ENCODE measurements around the gene PSG1. TPM values are rescaled to one million over a fixed set of nuclear protein-coding genes. Genes with fewer than 3 reads are reported as not detected.
"Not testable (repeated sequence)": the region's sequence is repeated elsewhere in the genome, so short reads cannot be mapped to it uniquely, and the experiment has no call there.

The PSG1 gene
- polyA plus RNA-seq, 1 donor, result 0.06 TPM

GRCh38 chr19:42821306-42821977, 58.1 kb downstream of the PSG1 start:
- H3K27me3 ChIP-seq (ENCODE audit: control insufficient read depth, insufficient read depth, low read length); H3K36me3 ChIP-seq (ENCODE audit: control insufficient read depth, insufficient read depth, low read length); H3K27ac ChIP-seq (ENCODE audit: low read length); H3K9me3 ChIP-seq (ENCODE audit: control insufficient read depth, low read depth, low read length); DNase-seq; H3K4me3 ChIP-seq (ENCODE audit: low read length); H3K4me1 ChIP-seq (ENCODE audit: control insufficient read depth, insufficient read depth, low read length): not testable (repeated sequence)
- no CpG with 5 or more reads among the region's 9 CpGs for WGBS (ENCODE audit: insufficient coverage, low lambda C conversion rate)

GRCh38 chr19:42819960-42820650, 59.4 kb downstream of the PSG1 start:
- H3K27me3 ChIP-seq (ENCODE audit: control insufficient read depth, insufficient read depth, low read length); DNase-seq; H3K4me1 ChIP-seq (ENCODE audit: control insufficient read depth, insufficient read depth, low read length); H3K27ac ChIP-seq (ENCODE audit: low read length); H3K9me3 ChIP-seq (ENCODE audit: control insufficient read depth, low read depth, low read length); H3K36me3 ChIP-seq (ENCODE audit: control insufficient read depth, insufficient read depth, low read length); H3K4me3 ChIP-seq (ENCODE audit: low read length): not testable (repeated sequence)
- 100% methylated on average over 1 of the region's 5 CpGs for WGBS (ENCODE audit: insufficient coverage, low lambda C conversion rate)

GRCh38 chr19:42816894-42817293, 62.6 kb downstream of the PSG1 start:
- DNase-seq, result no peak
- H3K4me1 ChIP-seq (ENCODE audit: control insufficient read depth, insufficient read depth, low read length), result no peaks in the 10 kb centered on the region
- no peaks in the 10 kb centered on the region for H3K9me3 ChIP-seq (ENCODE audit: control insufficient read depth, low read depth, low read length)
- no peaks in the 10 kb centered on the region for H3K27me3 ChIP-seq (ENCODE audit: control insufficient read depth, insufficient read depth, low read length)
- H3K4me3 ChIP-seq (ENCODE audit: low read length), result no peak overlapping the region
- no peak overlapping the region for H3K27ac ChIP-seq (ENCODE audit: low read length)
- H3K36me3 ChIP-seq (ENCODE audit: control insufficient read depth, insufficient read depth, low read length), result no peaks in the 10 kb centered on the region

Other genes with a start within 250 kb of the PSG1 start
- gene PSG3, start 139.2 kb downstream of the PSG1 start, polyA plus RNA-seq, result not detected
- not detected for gene PSG8, start 114.0 kb downstream of the PSG1 start, polyA plus RNA-seq
- not detected for gene PSG6, start 38.2 kb upstream of the PSG1 start, polyA plus RNA-seq
- gene PSG7, start 57.5 kb upstream of the PSG1 start, polyA plus RNA-seq, result not detected
- gene PSG11, start 146.8 kb upstream of the PSG1 start, polyA plus RNA-seq, result not detected
- gene PSG2, start 203.0 kb upstream of the PSG1 start, polyA plus RNA-seq, result not detected

All from large intestine (tissue), 3 donors.